B cell (primary cell): ENCODE measurements around the gene PLEKHG4.

ENCODE experiments used
- EZH2 ChIP-seq: IDR thresholded peaks from 2 replicates; pipeline ENCODE4 v1.6.1; 2012; ENCODE audit warnings: borderline replicate concordance, low read depth, mild to moderate bottlenecking, moderate library complexity, low read length; ENCODE audit not compliant: insufficient read depth, poor library complexity, severe bottlenecking
- TF ChIP-seq, protein P1 (sequence below): fragments of 200-600 bp; IDR thresholded peaks from one replicate; pipeline ENCODE4 v1.8.0; 2022; ENCODE audit warnings: antibody characterized with exemption, mild to moderate bottlenecking

DNA sequence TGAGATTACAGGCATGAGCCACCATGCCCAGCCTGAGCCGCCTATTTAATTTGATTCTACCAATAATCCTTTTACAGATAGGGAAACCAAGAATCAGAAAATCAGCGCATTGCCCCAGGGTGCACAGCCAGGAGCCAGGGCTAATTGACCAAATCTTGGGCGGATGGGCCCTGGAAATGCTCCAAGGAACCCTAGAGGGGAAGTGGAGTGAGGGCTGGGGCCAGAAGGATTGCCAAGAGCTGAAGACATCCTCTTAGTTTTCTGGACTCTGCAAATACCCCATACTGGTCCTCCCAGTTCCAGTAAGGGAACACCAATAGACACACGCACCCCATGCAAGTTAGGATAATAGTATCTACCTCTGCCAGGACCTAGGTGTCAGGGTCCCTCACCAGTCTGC is 35.9 kb upstream of the PLEKHG4 start:
- TF ChIP-seq, protein P1, sequence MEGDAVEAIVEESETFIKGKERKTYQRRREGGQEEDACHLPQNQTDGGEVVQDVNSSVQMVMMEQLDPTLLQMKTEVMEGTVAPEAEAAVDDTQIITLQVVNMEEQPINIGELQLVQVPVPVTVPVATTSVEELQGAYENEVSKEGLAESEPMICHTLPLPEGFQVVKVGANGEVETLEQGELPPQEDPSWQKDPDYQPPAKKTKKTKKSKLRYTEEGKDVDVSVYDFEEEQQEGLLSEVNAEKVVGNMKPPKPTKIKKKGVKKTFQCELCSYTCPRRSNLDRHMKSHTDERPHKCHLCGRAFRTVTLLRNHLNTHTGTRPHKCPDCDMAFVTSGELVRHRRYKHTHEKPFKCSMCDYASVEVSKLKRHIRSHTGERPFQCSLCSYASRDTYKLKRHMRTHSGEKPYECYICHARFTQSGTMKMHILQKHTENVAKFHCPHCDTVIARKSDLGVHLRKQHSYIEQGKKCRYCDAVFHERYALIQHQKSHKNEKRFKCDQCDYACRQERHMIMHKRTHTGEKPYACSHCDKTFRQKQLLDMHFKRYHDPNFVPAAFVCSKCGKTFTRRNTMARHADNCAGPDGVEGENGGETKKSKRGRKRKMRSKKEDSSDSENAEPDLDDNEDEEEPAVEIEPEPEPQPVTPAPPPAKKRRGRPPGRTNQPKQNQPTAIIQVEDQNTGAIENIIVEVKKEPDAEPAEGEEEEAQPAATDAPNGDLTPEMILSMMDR: no peak
- TF ChIP-seq EZH2: no peak
